HFF-Myc (cell line): ENCODE results near the gene AP1S3.
A peak's percentile ranks its signal among the peaks of the same experiment; 100 is the strongest.
"Not testable (repeated sequence)": the region's sequence is repeated elsewhere in the genome, so short reads cannot be mapped to it uniquely, and the experiment has no call there.

ENCODE experiments used
- DNase-seq: peaks from one replicate; pipeline ENCODE4 v3.0.0-alpha.2; 2011; ENCODE audit warnings: low read depth; ENCODE audit errors: extremely low read depth
- H3K4me3 ChIP-seq: replicated peaks from 2 replicates; pipeline ENCODE4 v1.5.1; 2011; ENCODE audit warnings: low read depth, mild to moderate bottlenecking, control low read depth, low read length
- TF ChIP-seq, protein P1 (sequence below): IDR thresholded peaks from 2 replicates; pipeline ENCODE4 v1.5.1; 2012; ENCODE audit warnings: mild to moderate bottlenecking, low read depth, low read length, control low read depth; ENCODE audit errors: missing control alignments

Gene AP1S3

DNA sequence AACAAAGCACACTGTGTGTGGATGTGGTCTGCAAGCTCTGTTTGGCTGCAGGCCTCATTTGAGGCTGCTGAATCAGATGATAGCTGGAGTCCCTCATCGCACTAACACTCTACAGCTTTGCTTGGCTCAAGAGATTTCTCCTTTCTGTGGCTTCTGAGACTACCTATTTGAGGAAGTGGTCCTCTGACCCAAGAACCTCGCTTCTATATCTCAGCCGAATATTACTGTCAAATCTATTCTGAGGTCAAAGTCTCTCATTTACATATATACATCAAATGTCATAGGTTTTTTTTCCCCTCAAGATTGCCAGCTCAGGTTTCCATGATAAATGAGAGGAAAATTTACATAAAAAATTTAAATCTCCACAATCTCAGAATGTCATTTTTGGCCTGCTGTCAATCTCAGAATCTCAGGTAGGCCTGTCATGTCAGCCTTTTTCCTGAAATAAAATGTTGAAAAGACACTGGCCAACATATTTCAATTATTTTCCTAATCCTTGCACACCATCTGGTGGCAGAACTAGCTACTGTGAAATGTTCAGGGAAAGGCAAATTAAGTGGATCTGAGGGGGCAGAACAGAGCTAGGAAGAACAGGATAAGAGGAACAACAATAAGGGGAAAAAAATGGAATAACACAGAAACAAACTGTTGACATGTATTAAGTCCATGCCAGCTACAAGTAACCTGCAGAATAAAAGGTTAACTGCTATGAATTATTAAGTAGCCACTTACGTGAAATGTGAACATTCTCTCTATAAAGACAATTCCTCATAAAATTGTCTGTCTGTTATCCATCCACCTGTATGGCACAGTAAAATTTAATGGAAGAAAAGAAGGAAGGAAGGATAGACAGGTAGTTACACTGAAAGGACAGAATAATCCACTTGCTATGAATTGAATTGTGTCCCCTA, 39.3 kb downstream of the AP1S3 start:
- no peak for DNase-seq
- TF ChIP-seq, protein P1, sequence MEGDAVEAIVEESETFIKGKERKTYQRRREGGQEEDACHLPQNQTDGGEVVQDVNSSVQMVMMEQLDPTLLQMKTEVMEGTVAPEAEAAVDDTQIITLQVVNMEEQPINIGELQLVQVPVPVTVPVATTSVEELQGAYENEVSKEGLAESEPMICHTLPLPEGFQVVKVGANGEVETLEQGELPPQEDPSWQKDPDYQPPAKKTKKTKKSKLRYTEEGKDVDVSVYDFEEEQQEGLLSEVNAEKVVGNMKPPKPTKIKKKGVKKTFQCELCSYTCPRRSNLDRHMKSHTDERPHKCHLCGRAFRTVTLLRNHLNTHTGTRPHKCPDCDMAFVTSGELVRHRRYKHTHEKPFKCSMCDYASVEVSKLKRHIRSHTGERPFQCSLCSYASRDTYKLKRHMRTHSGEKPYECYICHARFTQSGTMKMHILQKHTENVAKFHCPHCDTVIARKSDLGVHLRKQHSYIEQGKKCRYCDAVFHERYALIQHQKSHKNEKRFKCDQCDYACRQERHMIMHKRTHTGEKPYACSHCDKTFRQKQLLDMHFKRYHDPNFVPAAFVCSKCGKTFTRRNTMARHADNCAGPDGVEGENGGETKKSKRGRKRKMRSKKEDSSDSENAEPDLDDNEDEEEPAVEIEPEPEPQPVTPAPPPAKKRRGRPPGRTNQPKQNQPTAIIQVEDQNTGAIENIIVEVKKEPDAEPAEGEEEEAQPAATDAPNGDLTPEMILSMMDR: peak; percentile 50
- no peak overlapping the region for H3K4me3 ChIP-seq

DNA sequence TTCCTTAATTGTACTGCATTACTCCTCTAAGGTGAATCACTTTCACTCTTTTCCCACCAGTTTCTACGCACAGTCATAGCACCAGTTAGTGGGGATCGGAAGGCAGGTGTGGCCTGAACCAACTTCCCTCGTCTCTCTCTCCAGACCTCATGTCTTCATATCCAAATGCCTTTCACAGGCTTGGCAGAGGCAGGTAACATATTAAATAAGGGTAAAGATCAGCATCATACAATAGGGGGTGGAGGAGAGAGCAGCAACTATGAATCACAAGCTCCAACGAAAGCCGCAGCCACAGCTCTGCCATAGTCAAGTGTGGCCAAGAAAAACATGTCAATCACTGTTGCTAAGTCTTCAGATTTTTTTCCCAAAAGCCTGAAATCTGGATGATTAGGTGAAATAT, 40.3 kb downstream of the AP1S3 start:
- no peak overlapping the region for H3K4me3 ChIP-seq
- no peak for DNase-seq
- TF ChIP-seq, protein P1: no peak

DNA sequence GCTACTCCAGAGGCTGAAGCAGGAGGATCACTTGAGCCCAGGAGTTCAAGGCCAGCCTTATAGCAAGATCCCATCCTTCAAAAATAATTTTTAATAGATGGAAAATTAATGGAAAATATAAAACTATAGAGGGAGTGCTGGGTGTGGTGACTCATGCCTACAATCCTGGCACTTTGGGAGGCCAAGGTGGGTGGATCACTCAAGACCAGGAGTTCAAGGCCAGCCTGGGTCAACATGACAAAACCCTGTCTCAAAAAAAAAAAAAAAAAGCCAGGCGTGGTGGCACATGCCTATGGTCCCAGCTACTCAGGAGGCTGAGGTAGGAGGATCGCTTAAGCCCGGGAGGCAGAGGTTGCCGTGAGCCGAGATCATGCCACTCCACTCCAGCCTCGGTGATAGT, 48.0 kb downstream of the AP1S3 start:
- no peak for DNase-seq
- H3K4me3 ChIP-seq: no peak overlapping the region
- TF ChIP-seq, protein P1: no peak

DNA sequence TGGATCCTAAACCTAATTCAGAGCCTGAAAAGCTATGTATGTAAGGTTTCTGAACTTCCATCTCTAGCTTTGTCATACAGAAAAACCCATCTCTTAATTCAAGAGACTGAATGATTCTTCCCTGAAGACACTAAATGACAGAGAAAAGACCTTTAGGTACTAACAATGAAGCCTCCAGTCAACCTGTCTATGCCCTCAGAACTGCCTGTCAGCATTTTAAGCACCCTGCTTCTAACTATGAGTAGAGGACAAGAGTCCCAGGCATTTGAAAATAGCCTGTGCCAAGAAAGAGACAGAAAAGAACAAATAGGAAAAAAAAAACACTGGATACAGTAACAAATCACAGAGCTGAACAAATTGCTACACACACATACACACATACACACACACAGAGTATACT, 48.6 kb downstream of the AP1S3 start:
- TF ChIP-seq, protein P1: no peak
- DNase-seq: no peak
- H3K4me3 ChIP-seq: no peak overlapping the region

DNA sequence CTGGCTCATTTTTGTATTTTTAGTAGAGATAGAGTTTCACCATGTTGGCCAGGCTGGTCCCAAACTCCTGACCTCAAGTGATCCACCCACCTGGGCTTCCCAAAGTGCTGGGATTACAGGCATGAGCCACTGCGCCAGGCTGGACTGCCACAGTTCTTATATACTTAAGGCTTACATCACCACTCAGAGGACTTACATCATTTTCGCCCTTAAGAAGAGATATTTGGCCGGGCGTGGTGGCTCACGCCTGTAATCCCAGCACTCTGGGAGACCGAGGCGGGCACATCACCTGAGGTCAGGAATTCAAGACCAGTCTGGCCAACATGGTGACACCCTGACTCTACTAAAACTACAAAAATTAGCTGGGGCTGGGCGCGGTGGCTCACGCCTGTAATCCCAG, 49.3 kb downstream of the AP1S3 start:
- H3K4me3 ChIP-seq, DNase-seq: not testable (repeated sequence)

DNA sequence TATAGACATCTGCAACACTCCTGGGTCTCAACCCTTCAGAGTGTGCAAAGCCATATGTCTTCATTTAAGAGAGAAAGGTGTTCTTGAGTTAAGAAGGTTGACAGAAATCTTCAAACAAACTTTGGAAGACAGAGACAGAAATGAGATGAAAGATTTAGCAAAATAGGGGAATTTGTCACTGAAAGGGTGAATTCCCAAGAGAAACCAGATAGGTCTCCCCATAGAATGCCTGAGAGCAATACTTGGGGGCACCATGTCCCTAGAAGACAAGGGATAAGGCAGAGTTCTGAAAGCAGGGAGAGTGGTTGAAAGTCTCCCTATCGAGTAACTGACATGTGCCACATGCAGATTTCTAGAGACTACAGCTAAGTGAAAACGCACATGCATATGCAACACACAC, 50.0 kb downstream of the AP1S3 start:
- DNase-seq: no peak
- H3K4me3 ChIP-seq: no peak overlapping the region
- TF ChIP-seq, protein P1: no peak

DNA sequence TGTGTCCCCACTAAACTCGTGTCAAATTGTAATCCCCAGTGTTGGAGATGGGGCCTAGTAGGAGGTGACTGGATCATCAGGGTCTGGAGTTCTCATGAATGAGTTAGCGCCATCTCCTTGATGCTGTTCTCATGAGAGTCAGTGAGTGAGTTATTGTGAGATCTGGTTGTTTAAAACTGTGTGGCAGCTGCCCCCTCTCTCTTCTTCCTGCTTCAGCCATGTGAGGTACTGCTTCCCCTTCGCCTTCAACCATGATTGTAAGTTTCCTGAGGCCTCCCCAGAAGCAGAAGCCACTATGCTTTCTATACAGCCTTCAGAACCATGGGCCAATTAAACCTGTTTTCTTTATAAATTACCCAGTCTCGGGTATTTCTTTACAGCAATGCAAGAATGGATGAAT, 50.4 kb downstream of the AP1S3 start:
- TF ChIP-seq, protein P1: no peak
- H3K4me3 ChIP-seq: no peak overlapping the region
- DNase-seq: no peak
